ENCODE data around the gene B4GALT5.

GRCh38 chr20:49630396-49630951 lies 83.2 kb downstream of the B4GALT5 start:
- TF ChIP-seq POLR2AphosphoS5 (IDR thresholded peaks at IDR 0.05; ENCODE audit: low read depth, low read length), result no peak
- TF ChIP-seq FOXJ3 (CRISPR knock-in tag; IDR thresholded peaks at IDR 0.05), result no peak
- TF ChIP-seq SIN3A (IDR thresholded peaks at IDR 0.05; ENCODE audit: borderline replicate concordance, low read depth, low read length), result no peak
- no peak for TF ChIP-seq CTCF (IDR thresholded peaks at IDR 0.05)
- TF ChIP-seq EP300 (IDR thresholded peaks at IDR 0.05; ENCODE audit: borderline replicate concordance in 1 of 2, low read depth in 1 of 2, low read length in 1 of 2), result no peak
- TF ChIP-seq TEAD4 (IDR thresholded peaks at IDR 0.05; ENCODE audit: borderline replicate concordance, insufficient read depth), result no peak
- TF ChIP-seq FOXM1 (IDR thresholded peaks at IDR 0.05; ENCODE audit: low read depth), result no peak
- TF ChIP-seq ELF1 (IDR thresholded peaks at IDR 0.05), result no peak
- TF ChIP-seq YY1 (IDR thresholded peaks at IDR 0.05; ENCODE audit: low read depth), result no peak
- TF ChIP-seq RXRA (IDR thresholded peaks at IDR 0.05; ENCODE audit: borderline replicate concordance, low read depth), result no peak
- TF ChIP-seq MXI1 (IDR thresholded peaks at IDR 0.05; ENCODE audit: low read depth, low read length), result no peak
- no peak for TF ChIP-seq NFIC (IDR thresholded peaks at IDR 0.05; ENCODE audit: borderline replicate concordance)
- TF ChIP-seq, protein P1, sequence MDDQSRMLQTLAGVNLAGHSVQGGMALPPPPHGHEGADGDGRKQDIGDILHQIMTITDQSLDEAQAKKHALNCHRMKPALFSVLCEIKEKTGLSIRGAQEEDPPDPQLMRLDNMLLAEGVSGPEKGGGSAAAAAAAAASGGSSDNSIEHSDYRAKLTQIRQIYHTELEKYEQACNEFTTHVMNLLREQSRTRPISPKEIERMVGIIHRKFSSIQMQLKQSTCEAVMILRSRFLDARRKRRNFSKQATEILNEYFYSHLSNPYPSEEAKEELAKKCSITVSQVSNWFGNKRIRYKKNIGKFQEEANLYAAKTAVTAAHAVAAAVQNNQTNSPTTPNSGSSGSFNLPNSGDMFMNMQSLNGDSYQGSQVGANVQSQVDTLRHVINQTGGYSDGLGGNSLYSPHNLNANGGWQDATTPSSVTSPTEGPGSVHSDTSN (IDR thresholded peaks at IDR 0.05), result no peak

Data from SK-N-SH (cell line).